ENCODE results near the gene UBE2E2. TPM values are rescaled to one million over a fixed set of nuclear protein-coding genes. Genes with fewer than 3 reads are reported as not detected.
"Not testable (repeated sequence)": the region's sequence is repeated elsewhere in the genome, so short reads cannot be mapped to it uniquely, and the experiment has no call there.

Gene UBE2E2
- total RNA-seq, 4 donors from 2014 or later = 3.1 to 58.5 (median 25.0) TPM

GRCh38 chr3:23175341-23176083 lies 27.6 kb upstream of the UBE2E2 start:
- H3K4me1 ChIP-seq = no peaks in the 10 kb centered on the region
- intact Hi-C loops (cut with DNase I; ENCODE audit: low total_unique reads) = no loop called here
- no peak overlapping the region for H3K27ac ChIP-seq
- H3K27me3 ChIP-seq = no peaks in the 10 kb centered on the region
- DNase-seq = no peak
- H3K4me3 ChIP-seq = no peak overlapping the region
- H3K36me3 ChIP-seq = no peaks in the 10 kb centered on the region
- TF ChIP-seq CTCF (IDR thresholded peaks at IDR 0.05) = no peak
- no peak for TF ChIP-seq POLR2A (IDR thresholded peaks at IDR 0.05)
- peaks cover 0 to 4% of the 10 kb centered on the region in 2 donors for H3K9me3 ChIP-seq

GRCh38 chr3:23176839-23177238 lies 26.3 kb upstream of the UBE2E2 start:
- intact Hi-C loops (cut with DNase I; ENCODE audit: low total_unique reads); H3K4me1 ChIP-seq; H3K9me3 ChIP-seq; H3K36me3 ChIP-seq; H3K27ac ChIP-seq; H3K4me3 ChIP-seq; H3K27me3 ChIP-seq; DNase-seq: not testable (repeated sequence)

- intact Hi-C loops (cut with DNase I; ENCODE audit: low total_unique reads) = no loop called here
Observed at GRCh38 chr3:23182996-23183513, 20.1 kb upstream of the UBE2E2 start.

GRCh38 chr3:23183731-23184130 lies 19.4 kb upstream of the UBE2E2 start:
- H3K36me3 ChIP-seq = no peaks in the 10 kb centered on the region
- intact Hi-C loops (cut with DNase I; ENCODE audit: low total_unique reads) = no loop called here
- no peak overlapping the region for H3K27ac ChIP-seq
- no peaks in the 10 kb centered on the region for H3K4me1 ChIP-seq
- DNase-seq = peak in 1 of 2 donors; percentile 28
- H3K27me3 ChIP-seq = no peaks in the 10 kb centered on the region
- H3K9me3 ChIP-seq = no peaks in the 10 kb centered on the region
- TF ChIP-seq CTCF (IDR thresholded peaks at IDR 0.05) (peak; percentile 17 to 36 (median 30)), POLR2A (IDR thresholded peaks at IDR 0.05) (no peak)
- no peak overlapping the region for H3K4me3 ChIP-seq

More at GRCh38 chr3:23182996-23183513, 20.1 kb upstream of the UBE2E2 start:
- TF ChIP-seq CTCF (IDR thresholded peaks at IDR 0.05) = no peak
- no peak for TF ChIP-seq POLR2A (IDR thresholded peaks at IDR 0.05)
- H3K4me1 ChIP-seq = no peaks in the 10 kb centered on the region
- no peak overlapping the region for H3K27ac ChIP-seq
- no peak for DNase-seq
- no peaks in the 10 kb centered on the region for H3K27me3 ChIP-seq
- H3K9me3 ChIP-seq = peaks cover 0 to under 1% of the 10 kb centered on the region in 2 donors
- H3K4me3 ChIP-seq = no peak overlapping the region
- H3K36me3 ChIP-seq = no peaks in the 10 kb centered on the region

GRCh38 chr3:23185861-23186260 lies 17.3 kb upstream of the UBE2E2 start:
- H3K36me3 ChIP-seq = no peaks in the 10 kb centered on the region
- no peak overlapping the region for H3K4me3 ChIP-seq
- no peaks in the 10 kb centered on the region for H3K9me3 ChIP-seq
- H3K27me3 ChIP-seq = no peaks in the 10 kb centered on the region
- TF ChIP-seq CTCF (IDR thresholded peaks at IDR 0.05) = no peak
- no peak for TF ChIP-seq POLR2A (IDR thresholded peaks at IDR 0.05)
- no peaks in the 10 kb centered on the region for H3K4me1 ChIP-seq
- no peak for DNase-seq
- intact Hi-C loops (cut with DNase I; ENCODE audit: low total_unique reads) = no loop called here
- H3K27ac ChIP-seq = no peak overlapping the region
